PC-9 (cell line): ENCODE data around the gene GYPC. TPM values are rescaled to one million over a fixed set of nuclear protein-coding genes. Genes with fewer than 3 reads are reported as not detected.

Experiments
- BruUV-seq: library from RNA; stranded (reverse); fragments of 400-500 nt; replicated peaks from 2 replicates; lab custom pipeline; 2021; lab: Mats Ljungman, UMichigan
- CTCF ChIA-PET: fragments of 300-600 bp; sonication (Branson Sonifier 250); formaldehyde crosslinking; loops from one replicate; lab custom pipeline; 2022; ENCODE audit warnings: antibody characterized with exemption; lab: Charles Lee
- POLR2A ChIA-PET: fragments of 300-600 bp; sonication (Branson Sonifier 250); formaldehyde crosslinking; loops from one replicate; lab custom pipeline; 2022; ENCODE audit warnings: antibody characterized with exemption; ENCODE audit not compliant: unreplicated experiment; lab: Charles Lee
- DNase-seq, 2 experiments: peaks; one replicate each; pipeline versions ENCODE4 v3.0.0 to v3.0.0-alpha.2; 2015 to 2022; ENCODE audit warnings: mixed read lengths in 1 of 2
- H2AFZ ChIP-seq: fragments of 200-600 bp; sonication (generic); 2 replicates; pipeline ENCODE4 v1.8.1; 2017; ENCODE audit warnings: antibody characterized with exemption
- H3F3A ChIP-seq: fragments of 200-600 bp; sonication (generic); 2 replicates; pipeline ENCODE4 v1.8.1; 2017; ENCODE audit warnings: antibody characterized with exemption, mild to moderate bottlenecking, low read depth; ENCODE audit not compliant: insufficient read depth
- H3K27ac ChIP-seq: fragments of 200-600 bp; sonication (generic); 2 replicates; pipeline ENCODE4 v1.6.1; 2016; ENCODE audit warnings: mixed run types
- H3K27me3 ChIP-seq: fragments of 200-600 bp; sonication (generic); 2 replicates; pipeline ENCODE4 v1.6.1; 2016; ENCODE audit warnings: low read depth, mixed run types; ENCODE audit not compliant: insufficient read depth
- H3K36me3 ChIP-seq: fragments of 200-600 bp; sonication (generic); 2 replicates; pipeline ENCODE4 v1.6.1; 2016; ENCODE audit warnings: low read depth, mixed run types
- H3K4me1 ChIP-seq: fragments of 200-600 bp; sonication (generic); replicated peaks from 2 replicates; pipeline ENCODE4 v1.6.1; 2016; ENCODE audit warnings: mixed run types; ENCODE audit not compliant: insufficient read depth
- H3K4me2 ChIP-seq: fragments of 200-600 bp; sonication (generic); 2 replicates; pipeline ENCODE4 v1.6.1; 2017; ENCODE audit warnings: mixed run types
- H3K4me3 ChIP-seq: fragments of 200-600 bp; sonication (generic); 2 replicates; pipeline ENCODE4 v1.6.1; 2016; ENCODE audit warnings: mixed run types
- H3K79me2 ChIP-seq: fragments of 200-600 bp; sonication (generic); 2 replicates; pipeline ENCODE4 v1.6.1; 2017; ENCODE audit warnings: low read depth, mixed run types
- H3K9me2 ChIP-seq: fragments of 200-600 bp; sonication (generic); 2 replicates; pipeline ENCODE4 v1.8.1; 2017; ENCODE audit warnings: mild to moderate bottlenecking; ENCODE audit not compliant: insufficient read depth
- H3K9me3 ChIP-seq: fragments of 200-600 bp; sonication (generic); 2 replicates; pipeline ENCODE4 v1.8.1; 2016; ENCODE audit warnings: low read depth; ENCODE audit not compliant: insufficient read depth
- H4K20me1 ChIP-seq: fragments of 200-600 bp; sonication (generic); 2 replicates; pipeline ENCODE4 v1.8.1; 2017; ENCODE audit not compliant: insufficient read depth
- CTCF ChIP-seq: fragments of 200-600 bp; sonication (generic); conservative IDR thresholded peaks from 2 replicates; pipeline ENCODE4 v1.6.1; 2017; ENCODE audit warnings: mixed run types, antibody characterized with exemption, mild to moderate bottlenecking, moderate library complexity
- EZH2 ChIP-seq: fragments of 200-600 bp; sonication (generic); IDR thresholded peaks from 2 replicates; pipeline ENCODE4 v1.8.0; 2017; ENCODE audit warnings: antibody characterized with exemption, low read depth
- intact Hi-C: fragments of 100-400 bp; cut with micrococcal nuclease; formaldehyde crosslinking; loops from one replicate; pipeline ENCODE4 v1.10.0; 2022; ENCODE audit not compliant: unreplicated experiment
- total RNA-seq: library from RNA; stranded (reverse); gene quantifications from 2 replicates; pipeline ENCODE4 v1.2.3, GENCODE V29; 2021

The GYPC gene
- total RNA-seq, 1 experiment from 2014 or later, result not detected

- no peaks in the 10 kb centered on the region for H3K79me2 ChIP-seq
- DNase-seq, result no peak
- H3F3A ChIP-seq, result no peaks in the 10 kb centered on the region
- H3K27ac ChIP-seq, result no peak overlapping the region
- TF ChIP-seq CTCF (no peak), EZH2 (no peak)
- no peak overlapping the region for H2AFZ ChIP-seq
- POLR2A ChIA-PET, result no interaction called here
- no peaks in the 10 kb centered on the region for H3K9me3 ChIP-seq
- no peak overlapping the region for H3K4me3 ChIP-seq
- no peaks in the 10 kb centered on the region for H3K36me3 ChIP-seq
- H3K4me2 ChIP-seq, result no peak overlapping the region
- H4K20me1 ChIP-seq, result no peaks in the 10 kb centered on the region
- BruUV-seq, result no TSS peak
- CTCF ChIA-PET, result no interaction called here
- H3K9me2 ChIP-seq, result no peaks in the 10 kb centered on the region
- no peaks in the 10 kb centered on the region for H3K27me3 ChIP-seq
- intact Hi-C loops, result no loop called here
- no peaks in the 10 kb centered on the region for H3K4me1 ChIP-seq
Observed at GRCh38 chr2:126620302-126620701, 35.7 kb upstream of the GYPC start.

GRCh38 chr2:126623000-126623399 is 33.0 kb upstream of the GYPC start:
- no TSS peak for BruUV-seq
- no peaks in the 10 kb centered on the region for H3K9me3 ChIP-seq
- TF ChIP-seq CTCF, result no peak
- TF ChIP-seq EZH2, result no peak

GRCh38 chr2:126627643-126628042 is 28.3 kb upstream of the GYPC start:
- Histone ChIP-seq H3K27me3 (no peaks in the 10 kb centered on the region), H3K4me3 (no peak overlapping the region), H3K4me2 (no peak overlapping the region), H4K20me1 (peaks cover 4% of the 10 kb centered on the region; the same call in 1 of the 2 replicates), H3K36me3 (no peaks in the 10 kb centered on the region), H3K79me2 (no peaks in the 10 kb centered on the region), H3F3A (no peaks in the 10 kb centered on the region), H3K4me1 (no peaks in the 10 kb centered on the region), H2AFZ (no peak overlapping the region), H3K9me3 (no peaks in the 10 kb centered on the region), H3K9me2 (no peaks in the 10 kb centered on the region), H3K27ac (no peak overlapping the region)
- ChIA-PET POLR2A (no interaction called here), CTCF (no interaction called here)
- intact Hi-C loops, result no loop called here
- TF ChIP-seq CTCF (no peak), EZH2 (no peak)
- BruUV-seq, result no TSS peak
- DNase-seq, result no peak

More at GRCh38 chr2:126623000-126623399, 33.0 kb upstream of the GYPC start:
- Histone ChIP-seq H2AFZ (no peak overlapping the region), H3F3A (no peaks in the 10 kb centered on the region), H3K4me1 (no peaks in the 10 kb centered on the region), H4K20me1 (no peaks in the 10 kb centered on the region), H3K9me2 (no peaks in the 10 kb centered on the region), H3K4me3 (no peak overlapping the region), H3K36me3 (no peaks in the 10 kb centered on the region), H3K27ac (no peak overlapping the region), H3K4me2 (no peak overlapping the region), H3K27me3 (no peaks in the 10 kb centered on the region), H3K79me2 (no peaks in the 10 kb centered on the region)
- ChIA-PET CTCF (no interaction called here), POLR2A (no interaction called here)
- intact Hi-C loops, result no loop called here
- DNase-seq, result no peak
